Measurements from ENCODE around the gene DNAJC22. TPM values are rescaled to one million over a fixed set of nuclear protein-coding genes. Genes with fewer than 3 reads are reported as not detected.

DNAJC22 gene
- total and polyA plus RNA-seq, 9 of the 15 experiments (the other 6 are each of a cell fraction or from before 2014, with no cell fraction given): 0.10 to 1.2 (median 0.47) TPM

DNA sequence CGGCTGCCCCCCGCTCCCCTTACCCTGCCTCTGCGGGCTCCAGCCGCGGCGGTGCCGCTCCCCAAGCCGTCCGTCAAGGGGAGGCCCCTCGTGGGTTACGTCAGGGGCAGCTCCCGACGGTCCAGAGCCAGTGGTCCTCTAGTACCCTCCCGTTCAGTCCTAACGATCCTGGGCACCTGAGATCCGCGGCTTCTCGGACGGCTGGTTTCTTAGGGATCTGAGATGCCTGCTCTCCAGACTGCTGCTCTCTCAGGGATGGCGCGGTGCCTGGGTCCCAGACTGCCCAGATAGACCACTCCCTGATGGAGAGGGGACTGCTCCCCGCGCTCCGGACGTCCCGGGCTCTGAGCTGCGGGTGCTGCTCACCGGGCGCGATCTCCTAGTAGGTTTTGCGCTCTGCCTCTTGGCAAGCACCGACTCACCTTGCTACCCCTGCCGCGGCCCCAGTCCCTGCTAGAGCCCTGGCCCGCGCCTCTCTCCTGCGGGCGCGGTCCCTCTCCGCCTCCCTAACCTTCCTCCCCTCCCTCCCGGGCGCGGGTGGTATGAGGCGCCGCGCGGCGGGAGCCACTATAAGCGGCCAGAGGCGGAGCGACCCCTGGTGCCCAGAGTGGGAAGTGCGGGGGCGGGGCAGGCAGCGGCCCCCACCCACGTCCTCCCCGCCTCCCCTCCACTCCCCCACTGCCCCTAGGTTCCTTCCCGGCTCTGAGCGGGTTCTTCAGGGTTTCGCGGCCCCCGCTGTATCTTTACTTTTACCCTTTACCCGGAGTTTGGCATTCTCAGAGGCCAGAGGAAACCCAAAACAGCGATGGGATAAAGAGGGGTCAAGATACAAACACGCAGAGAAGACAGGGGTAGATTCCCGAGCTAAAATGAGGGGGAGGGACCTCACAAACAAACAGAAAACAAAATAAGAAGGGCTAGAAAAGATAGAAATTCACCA, 9.8 kb upstream of the DNAJC22 start, which contains the start of gene C1QL4 (continued):
- TF ChIP-seq KLF6 (CRISPR knock-in tag; IDR thresholded peaks at IDR 0.05; ENCODE audit: borderline replicate concordance) (no peak), TEAD1 (CRISPR knock-in tag; IDR thresholded peaks at IDR 0.05) (peak in 1 of 2 experiments; percentile 41; a peak in 1 of 4 replicates), NCOA4 (IDR thresholded peaks at IDR 0.05; ENCODE audit: partially characterized antibody) (no peak), BRF1 (IDR thresholded peaks at IDR 0.05; ENCODE audit: borderline replicate concordance, extremely low read depth, insufficient read length) (no peak), MYC (IDR thresholded peaks at IDR 0.05; ENCODE audit: low read depth, low read length) (peak; percentile 58), MYC (CRISPR knock-in tag; IDR thresholded peaks at IDR 0.05; ENCODE audit: borderline replicate concordance, low read depth) (no peak), CTBP1 (IDR thresholded peaks at IDR 0.05; ENCODE audit: borderline replicate concordance) (peak; percentile 49; the same call in 1 of the 2 replicates), ZNF12 (CRISPR knock-in tag; IDR thresholded peaks at IDR 0.05) (no peak), TGIF2 (CRISPR knock-in tag; IDR thresholded peaks at IDR 0.05) (no peak), ZBTB7A (IDR thresholded peaks at IDR 0.05; ENCODE audit: borderline replicate concordance, control insufficient read depth, low read depth, low read length) (peak; percentile 92), ZNF224 (CRISPR knock-in tag; IDR thresholded peaks at IDR 0.05) (no peak), KLF16 (IDR thresholded peaks at IDR 0.05) (peak; percentile 53; the same call in 1 of the 2 replicates), SNRNP70 (optimal IDR thresholded peaks at IDR 0.05; ENCODE audit: low read depth, low read length) (no peak), CREBBP (IDR thresholded peaks at IDR 0.05; ENCODE audit: low read depth, low read length) (no peak), HSF4 (CRISPR knock-in tag; IDR thresholded peaks at IDR 0.05; ENCODE audit: borderline replicate concordance) (no peak), ESRRA (IDR thresholded peaks at IDR 0.05; ENCODE audit: borderline replicate concordance, low read depth) (no peak), EP300 (IDR thresholded peaks at IDR 0.05; ENCODE audit: low read length) (no peak), ZNF217 (CRISPR knock-in tag; IDR thresholded peaks at IDR 0.05) (no peak), NFIX (CRISPR knock-in tag; IDR thresholded peaks at IDR 0.05; ENCODE audit: low read depth) (no peak), ILK (tag; IDR thresholded peaks at IDR 0.05; ENCODE audit: borderline replicate concordance, low read depth) (no peak), BRD4 (IDR thresholded peaks at IDR 0.05) (no peak), HDAC6 (IDR thresholded peaks at IDR 0.05; ENCODE audit: low read depth, low read length) (no peak), ZNF121 (CRISPR knock-in tag; conservative IDR thresholded peaks at IDR 0.05) (no peak), KDM5B (IDR thresholded peaks at IDR 0.05; ENCODE audit: insufficient replicate concordance, low read depth, low read length) (peak; percentile 58)
- TF ChIP-seq, protein P1, sequence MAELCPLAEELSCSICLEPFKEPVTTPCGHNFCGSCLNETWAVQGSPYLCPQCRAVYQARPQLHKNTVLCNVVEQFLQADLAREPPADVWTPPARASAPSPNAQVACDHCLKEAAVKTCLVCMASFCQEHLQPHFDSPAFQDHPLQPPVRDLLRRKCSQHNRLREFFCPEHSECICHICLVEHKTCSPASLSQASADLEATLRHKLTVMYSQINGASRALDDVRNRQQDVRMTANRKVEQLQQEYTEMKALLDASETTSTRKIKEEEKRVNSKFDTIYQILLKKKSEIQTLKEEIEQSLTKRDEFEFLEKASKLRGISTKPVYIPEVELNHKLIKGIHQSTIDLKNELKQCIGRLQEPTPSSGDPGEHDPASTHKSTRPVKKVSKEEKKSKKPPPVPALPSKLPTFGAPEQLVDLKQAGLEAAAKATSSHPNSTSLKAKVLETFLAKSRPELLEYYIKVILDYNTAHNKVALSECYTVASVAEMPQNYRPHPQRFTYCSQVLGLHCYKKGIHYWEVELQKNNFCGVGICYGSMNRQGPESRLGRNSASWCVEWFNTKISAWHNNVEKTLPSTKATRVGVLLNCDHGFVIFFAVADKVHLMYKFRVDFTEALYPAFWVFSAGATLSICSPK (IDR thresholded peaks at IDR 0.05; ENCODE audit: borderline replicate concordance): no peak
- TF ChIP-seq, protein P2, sequence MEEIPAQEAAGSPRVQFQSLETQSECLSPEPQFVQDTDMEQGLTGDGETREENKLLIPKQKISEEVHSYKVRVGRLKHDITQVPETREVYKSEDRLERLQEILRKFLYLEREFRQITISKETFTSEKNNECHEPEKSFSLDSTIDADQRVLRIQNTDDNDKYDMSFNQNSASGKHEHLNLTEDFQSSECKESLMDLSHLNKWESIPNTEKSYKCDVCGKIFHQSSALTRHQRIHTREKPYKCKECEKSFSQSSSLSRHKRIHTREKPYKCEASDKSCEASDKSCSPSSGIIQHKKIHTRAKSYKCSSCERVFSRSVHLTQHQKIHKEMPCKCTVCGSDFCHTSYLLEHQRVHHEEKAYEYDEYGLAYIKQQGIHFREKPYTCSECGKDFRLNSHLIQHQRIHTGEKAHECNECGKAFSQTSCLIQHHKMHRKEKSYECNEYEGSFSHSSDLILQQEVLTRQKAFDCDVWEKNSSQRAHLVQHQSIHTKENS (CRISPR knock-in tag; IDR thresholded peaks at IDR 0.05): no peak
